ENCODE results near the gene PIPOX. TPM values are rescaled to one million over a fixed set of nuclear protein-coding genes. Genes with fewer than 3 reads are reported as not detected.
A peak's percentile ranks its signal among the peaks of the same experiment; 100 is the strongest.

Gene PIPOX
- total and polyA plus RNA-seq, 2 of the 13 experiments (the other 11 are each of a cell fraction or from before 2014, with no cell fraction given) = 87.3 to 154 TPM

DNA sequence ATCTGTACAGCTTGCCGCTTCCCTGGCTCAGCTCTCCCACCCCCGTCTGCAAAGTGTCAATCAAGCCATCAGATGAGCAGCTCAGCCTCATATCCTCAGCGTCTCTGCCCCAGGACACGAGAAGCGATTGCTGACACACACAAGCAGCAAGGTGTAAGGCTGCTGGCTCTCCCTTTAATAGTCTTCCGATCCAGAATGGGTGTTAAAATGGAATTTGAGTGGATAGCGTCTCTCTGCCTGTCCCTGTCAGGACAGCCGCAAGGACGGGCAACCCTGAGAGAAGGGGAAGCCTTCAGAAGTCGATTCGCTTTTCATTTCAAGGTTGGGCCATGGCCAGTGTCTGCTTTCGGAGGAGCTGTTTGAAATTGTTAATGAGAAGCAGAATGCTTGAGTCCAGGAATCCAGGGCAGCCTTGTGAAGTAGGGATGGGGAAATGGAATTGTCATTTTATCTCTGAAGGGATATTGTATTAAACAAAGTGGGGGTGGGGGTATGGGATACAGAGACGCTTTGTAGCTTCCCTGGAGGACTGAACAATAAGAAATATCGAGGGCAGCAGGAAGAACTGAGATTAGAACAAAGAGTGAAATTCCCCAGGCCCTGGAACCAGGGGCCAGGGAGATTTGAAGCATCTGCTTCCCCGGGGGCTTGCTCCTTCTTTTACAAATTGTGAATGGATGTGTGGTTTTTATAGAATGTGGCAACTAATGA is 4.7 kb upstream of the PIPOX start (continued):
- TF ChIP-seq, protein P1, sequence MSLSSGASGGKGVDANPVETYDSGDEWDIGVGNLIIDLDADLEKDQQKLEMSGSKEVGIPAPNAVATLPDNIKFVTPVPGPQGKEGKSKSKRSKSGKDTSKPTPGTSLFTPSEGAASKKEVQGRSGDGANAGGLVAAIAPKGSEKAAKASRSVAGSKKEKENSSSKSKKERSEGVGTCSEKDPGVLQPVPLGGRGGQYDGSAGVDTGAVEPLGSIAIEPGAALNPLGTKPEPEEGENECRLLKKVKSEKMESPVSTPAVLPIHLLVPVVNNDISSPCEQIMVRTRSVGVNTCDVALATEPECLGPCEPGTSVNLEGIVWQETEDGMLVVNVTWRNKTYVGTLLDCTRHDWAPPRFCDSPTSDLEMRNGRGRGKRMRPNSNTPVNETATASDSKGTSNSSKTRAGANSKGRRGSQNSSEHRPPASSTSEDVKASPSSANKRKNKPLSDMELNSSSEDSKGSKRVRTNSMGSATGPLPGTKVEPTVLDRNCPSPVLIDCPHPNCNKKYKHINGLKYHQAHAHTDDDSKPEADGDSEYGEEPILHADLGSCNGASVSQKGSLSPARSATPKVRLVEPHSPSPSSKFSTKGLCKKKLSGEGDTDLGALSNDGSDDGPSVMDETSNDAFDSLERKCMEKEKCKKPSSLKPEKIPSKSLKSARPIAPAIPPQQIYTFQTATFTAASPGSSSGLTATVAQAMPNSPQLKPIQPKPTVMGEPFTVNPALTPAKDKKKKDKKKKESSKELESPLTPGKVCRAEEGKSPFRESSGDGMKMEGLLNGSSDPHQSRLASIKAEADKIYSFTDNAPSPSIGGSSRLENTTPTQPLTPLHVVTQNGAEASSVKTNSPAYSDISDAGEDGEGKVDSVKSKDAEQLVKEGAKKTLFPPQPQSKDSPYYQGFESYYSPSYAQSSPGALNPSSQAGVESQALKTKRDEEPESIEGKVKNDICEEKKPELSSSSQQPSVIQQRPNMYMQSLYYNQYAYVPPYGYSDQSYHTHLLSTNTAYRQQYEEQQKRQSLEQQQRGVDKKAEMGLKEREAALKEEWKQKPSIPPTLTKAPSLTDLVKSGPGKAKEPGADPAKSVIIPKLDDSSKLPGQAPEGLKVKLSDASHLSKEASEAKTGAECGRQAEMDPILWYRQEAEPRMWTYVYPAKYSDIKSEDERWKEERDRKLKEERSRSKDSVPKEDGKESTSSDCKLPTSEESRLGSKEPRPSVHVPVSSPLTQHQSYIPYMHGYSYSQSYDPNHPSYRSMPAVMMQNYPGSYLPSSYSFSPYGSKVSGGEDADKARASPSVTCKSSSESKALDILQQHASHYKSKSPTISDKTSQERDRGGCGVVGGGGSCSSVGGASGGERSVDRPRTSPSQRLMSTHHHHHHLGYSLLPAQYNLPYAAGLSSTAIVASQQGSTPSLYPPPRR (CRISPR knock-in tag; IDR thresholded peaks at IDR 0.05; ENCODE audit: borderline replicate concordance) = no peak

- Histone ChIP-seq H3K27ac (ENCODE audit: extremely low read length, insufficient read depth, low read length) (no peak overlapping the region), H3K9ac (ENCODE audit: insufficient read depth, low read depth, low read length) (no peak overlapping the region), H3K4me3 (replicated peaks in 1 of 3; ENCODE audit: insufficient read depth in 1 of 3, low read depth in 2 of 3, low read length in 3 of 3) (no peak overlapping the region), H3K36me3 (replicated peaks in 1 of 2; ENCODE audit: control insufficient read depth in 1 of 2, insufficient read depth in 2 of 2, low read length in 2 of 2) (peaks cover 2% of the 10 kb centered on the region in 2 experiments; a peak in 1 of 5 replicates), H3K79me2 (ENCODE audit: insufficient read depth, low read length) (peaks cover 18% of the 10 kb centered on the region), H3K4me1 (ENCODE audit: insufficient read depth, low read length) (peaks cover 59% of the 10 kb centered on the region), H2AFZ (ENCODE audit: low read length) (no peak overlapping the region), H3K27me3 (ENCODE audit: control insufficient read depth in 1 of 2, insufficient read depth in 2 of 2, low read length in 2 of 2) (peaks cover 0 to 24% of the 10 kb centered on the region in 2 experiments; a peak in 2 of 5 replicates), H4K20me1 (ENCODE audit: insufficient read depth, low read length) (no peaks in the 10 kb centered on the region), H3K4me2 (ENCODE audit: low read depth, low read length) (peak overlapping the region; percentile 18; the same call in 1 of the 2 replicates), H3K9me3 (ENCODE audit: low read length) (no peaks in the 10 kb centered on the region)
- FAIRE-seq = no peak
- peak; percentile 93 for TF ChIP-seq ZSCAN22 (CRISPR knock-in tag; IDR thresholded peaks at IDR 0.05)
- TF ChIP-seq ZNF543 (CRISPR knock-in tag; IDR thresholded peaks at IDR 0.05) = no peak
- no peak for TF ChIP-seq MIER2 (CRISPR knock-in tag; IDR thresholded peaks at IDR 0.05)
- ATAC-seq = no peak
- BruUV-seq (replicated peaks) = no TSS peak
- DNase-seq (ENCODE audit: low spot score) = no peak
- 31% methylated on average over 13 of the region's 13 CpGs for WGBS (ENCODE audit: low lambda C conversion rate)
- intact Hi-C loops (cut with micrococcal nuclease; ENCODE audit: unreplicated experiment) = loop anchor here (5.0 kb wide), 1 partner anchor 37 kb away; no protein-coding TSS in a partner anchor
- CTCF ChIA-PET (ENCODE audit: low intra/inter-chr PET ratio, low total read pairs) = no interaction called here
- in situ Hi-C loops (cut with HindIII; ENCODE audit: extremely low pct_ligation_motif_present, low pct_unique_long_range_greater_than_20kb) = no loop called here
- POLR2A ChIA-PET = no interaction called here
Observed at GRCh38 chr17:29039764-29040598, 3.0 kb upstream of the PIPOX start.
